ENCODE data around the gene ZBTB17. TPM values are rescaled to one million over a fixed set of nuclear protein-coding genes. Genes with fewer than 3 reads are reported as not detected.

The ZBTB17 gene
- total RNA-seq, 1 experiment from 2014 or later = 62.6 TPM

DNA sequence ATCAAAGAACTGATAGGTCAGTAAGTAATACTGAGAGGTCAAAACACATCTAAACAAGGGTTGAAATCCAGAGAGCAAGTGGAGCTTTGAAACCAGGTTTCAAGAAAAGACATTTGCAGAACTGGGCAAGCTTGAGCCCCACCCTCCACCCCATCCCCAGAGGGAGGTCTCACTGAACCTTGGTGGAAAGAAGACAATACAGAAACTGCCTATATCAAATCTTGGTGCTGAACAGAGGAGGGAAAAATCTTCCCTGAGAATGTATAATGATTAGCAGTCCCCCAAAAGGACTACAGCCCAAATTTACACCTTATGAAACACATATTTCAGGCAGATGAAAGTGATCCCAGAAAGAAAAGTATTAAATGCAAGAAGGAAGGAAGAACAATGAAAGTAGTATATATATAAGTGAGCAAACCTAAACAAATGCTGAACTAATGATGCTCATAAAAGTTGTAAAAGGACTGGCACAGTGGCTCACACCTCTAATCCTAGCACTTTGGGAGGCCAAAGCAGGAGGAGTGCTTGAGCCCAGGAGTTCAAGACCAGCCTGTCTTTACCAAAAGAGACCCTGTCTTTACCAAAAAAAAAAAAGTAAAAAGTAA lies 12.4 kb downstream of the ZBTB17 start:
- DNase-seq = no peak
- Histone ChIP-seq H3K4me3 (ENCODE audit: insufficient read depth, low read depth, low read length) (no peak overlapping the region), H3K27me3 (ENCODE audit: control insufficient read depth, insufficient read depth, low read length) (no peaks in the 10 kb centered on the region), H3K36me3 (replicated peaks; ENCODE audit: control insufficient read depth, insufficient read depth, low read length) (no peaks in the 10 kb centered on the region)

DNA sequence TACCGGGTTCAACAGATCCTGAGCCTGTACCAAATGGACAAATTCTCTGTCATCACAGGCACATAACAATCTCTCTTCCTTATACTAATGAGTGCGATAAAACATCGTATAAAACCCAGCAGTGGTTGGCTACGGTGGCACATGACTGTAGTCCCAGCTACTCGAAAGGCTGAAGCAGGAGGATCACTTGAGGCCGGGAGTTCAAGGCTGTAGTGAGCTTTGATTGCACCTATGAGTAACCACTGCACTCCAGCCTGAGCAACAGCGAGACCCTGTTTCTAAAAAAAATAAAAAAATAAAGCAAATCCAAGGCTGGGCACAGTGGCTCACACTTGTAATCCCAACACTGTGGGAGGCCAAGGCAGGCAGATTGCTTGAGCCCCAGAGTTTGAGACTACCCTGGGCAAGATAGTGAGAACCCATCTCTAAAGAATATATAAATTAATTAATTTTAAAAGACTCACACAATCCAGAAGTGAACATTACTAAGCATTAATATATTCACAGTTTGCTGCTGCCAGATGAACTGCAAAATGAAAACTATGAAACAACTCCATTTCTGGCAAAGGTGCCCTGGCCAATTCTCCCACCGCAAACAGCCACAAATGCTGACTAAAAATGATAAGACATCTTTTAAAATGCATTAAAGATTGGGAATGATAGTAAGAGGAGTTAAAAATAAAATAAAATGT lies 13.1 kb downstream of the ZBTB17 start:
- DNase-seq = no peak
- Histone ChIP-seq H3K27me3 (ENCODE audit: control insufficient read depth, insufficient read depth, low read length) (no peaks in the 10 kb centered on the region), H3K36me3 (replicated peaks; ENCODE audit: control insufficient read depth, insufficient read depth, low read length) (no peaks in the 10 kb centered on the region)

DNA sequence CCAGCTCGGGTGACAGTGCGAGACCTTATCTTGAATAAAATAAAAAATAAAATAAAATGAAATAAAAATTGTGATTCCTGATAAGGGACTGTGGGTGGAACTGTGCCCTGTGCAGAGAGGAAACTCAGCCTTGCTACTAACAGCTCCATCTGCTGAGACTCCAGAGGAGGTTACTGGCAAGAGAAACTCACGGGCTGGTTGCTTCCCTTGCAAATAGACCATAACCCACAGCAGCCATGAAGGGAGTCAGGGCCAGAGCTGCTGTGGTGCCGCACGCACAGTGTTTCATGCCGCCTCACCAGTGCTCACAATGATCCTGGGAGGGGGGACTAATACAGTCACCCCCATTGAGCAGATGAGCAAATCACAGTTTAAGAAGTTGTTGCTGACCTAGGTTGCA lies 13.7 kb downstream of the ZBTB17 start:
- Histone ChIP-seq H3K36me3 (replicated peaks; ENCODE audit: control insufficient read depth, insufficient read depth, low read length) (no peaks in the 10 kb centered on the region), H3K27me3 (ENCODE audit: control insufficient read depth, insufficient read depth, low read length) (no peaks in the 10 kb centered on the region), H3K4me3 (ENCODE audit: insufficient read depth, low read depth, low read length) (no peak overlapping the region)
- DNase-seq = no peak

More for the DNA sequence above, 13.1 kb downstream of the ZBTB17 start:
- no peak overlapping the region for H3K4me3 ChIP-seq (ENCODE audit: insufficient read depth, low read depth, low read length)

DNA sequence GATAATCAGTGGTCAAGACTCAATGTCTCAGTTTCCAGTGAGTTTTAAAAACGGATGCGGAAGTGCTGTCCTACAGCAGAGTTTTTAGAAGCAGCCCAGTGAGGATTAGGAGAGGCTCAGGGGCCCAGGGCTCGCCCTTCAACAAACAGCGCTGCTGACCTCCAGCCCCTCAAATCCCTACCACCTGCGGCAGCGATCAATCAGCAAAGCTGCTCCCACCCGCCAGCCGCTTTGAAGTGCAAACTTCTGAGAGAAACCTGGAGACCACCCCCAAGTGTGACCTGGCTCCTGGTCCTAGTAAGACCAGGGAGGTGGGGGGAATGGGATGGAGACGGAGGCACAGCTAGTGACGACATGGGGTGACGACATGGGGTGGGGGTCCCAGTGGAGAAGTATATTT lies 14.4 kb downstream of the ZBTB17 start:
- Histone ChIP-seq H3K27me3 (ENCODE audit: control insufficient read depth, insufficient read depth, low read length) (no peaks in the 10 kb centered on the region), H3K36me3 (replicated peaks; ENCODE audit: control insufficient read depth, insufficient read depth, low read length) (no peaks in the 10 kb centered on the region), H3K4me3 (ENCODE audit: insufficient read depth, low read depth, low read length) (no peak overlapping the region)
- DNase-seq = peak; percentile 76

DNA sequence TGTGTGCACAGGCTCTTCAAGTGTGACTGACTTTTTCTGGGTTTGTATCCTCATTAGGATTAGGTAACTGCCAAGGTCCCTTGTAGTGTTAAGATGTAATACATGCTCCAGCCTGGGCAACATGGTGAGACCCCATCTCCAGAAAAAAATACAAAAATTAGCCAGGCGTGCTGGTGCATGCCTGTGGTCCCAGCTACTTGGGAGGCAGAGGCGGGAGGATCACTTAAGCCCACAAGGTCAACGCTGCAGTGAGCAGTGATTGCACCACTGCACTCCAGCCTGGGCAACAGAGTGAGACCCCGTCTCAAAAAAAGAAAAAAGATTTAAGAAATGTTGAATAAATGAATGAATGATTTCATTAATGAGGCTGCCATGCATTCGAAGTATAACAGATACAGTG lies 15.1 kb downstream of the ZBTB17 start:
- no peaks in the 10 kb centered on the region for H3K27me3 ChIP-seq (ENCODE audit: control insufficient read depth, insufficient read depth, low read length)
- no peaks in the 10 kb centered on the region for H3K36me3 ChIP-seq (replicated peaks; ENCODE audit: control insufficient read depth, insufficient read depth, low read length)
- no peak for DNase-seq
- H3K4me3 ChIP-seq (ENCODE audit: insufficient read depth, low read depth, low read length) = no peak overlapping the region

DNA sequence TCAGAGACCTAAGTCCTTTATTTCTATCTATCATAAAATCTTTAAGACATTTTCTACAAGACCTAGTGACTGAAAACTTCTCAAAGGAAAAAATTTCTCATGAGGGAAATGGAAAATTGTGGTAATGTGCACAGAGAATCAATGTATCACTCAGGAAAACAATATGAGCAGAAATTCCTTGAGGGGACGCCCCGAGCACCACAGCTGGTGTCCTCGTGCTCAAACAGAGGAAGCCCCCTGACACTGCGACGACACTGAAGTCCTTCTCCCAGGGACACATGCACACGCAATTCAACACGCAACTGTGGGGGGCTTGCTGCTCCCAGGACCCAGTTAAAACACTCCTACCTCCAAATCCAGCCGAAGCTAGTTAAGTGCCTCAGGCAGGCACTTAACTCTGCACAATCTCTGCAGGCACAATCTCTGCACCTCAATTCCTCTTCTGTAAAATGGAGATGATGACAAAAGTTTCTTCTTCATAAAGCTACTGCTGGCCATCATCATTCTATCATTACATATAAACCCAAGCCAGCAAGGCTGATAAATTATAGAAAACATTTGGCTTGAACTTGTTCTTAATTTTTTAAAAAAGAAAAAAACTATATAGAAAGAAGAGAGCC lies 16.0 kb downstream of the ZBTB17 start:
- no peak for DNase-seq
- Histone ChIP-seq H3K27me3 (ENCODE audit: control insufficient read depth, insufficient read depth, low read length) (no peaks in the 10 kb centered on the region), H3K4me3 (ENCODE audit: insufficient read depth, low read depth, low read length) (no peak overlapping the region), H3K36me3 (replicated peaks; ENCODE audit: control insufficient read depth, insufficient read depth, low read length) (no peaks in the 10 kb centered on the region)

DNA sequence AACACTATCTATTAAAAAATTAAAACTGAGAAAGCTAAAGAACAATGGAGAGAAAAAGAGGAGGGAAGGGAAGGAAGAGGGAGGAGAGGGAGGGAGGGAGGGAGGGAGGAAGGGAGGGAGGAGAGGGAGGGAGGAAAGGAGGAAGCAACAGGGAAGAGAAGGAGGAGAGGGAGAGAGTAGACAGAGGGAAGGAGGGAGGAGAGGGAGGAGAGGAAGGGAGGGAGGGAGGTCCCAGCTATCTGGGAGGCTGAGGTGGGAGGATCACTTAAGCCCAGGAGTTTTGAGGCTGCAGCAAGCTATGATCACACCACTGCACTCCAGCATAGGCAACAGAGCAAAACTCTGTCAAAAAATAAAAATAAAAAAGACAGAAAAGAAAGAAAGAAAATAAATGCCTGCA lies 16.5 kb downstream of the ZBTB17 start:
- H3K27me3 ChIP-seq (ENCODE audit: control insufficient read depth, insufficient read depth, low read length) = no peaks in the 10 kb centered on the region
- H3K4me3 ChIP-seq (ENCODE audit: insufficient read depth, low read depth, low read length) = no peak overlapping the region
- DNase-seq = no peak
- no peaks in the 10 kb centered on the region for H3K36me3 ChIP-seq (replicated peaks; ENCODE audit: control insufficient read depth, insufficient read depth, low read length)

DNA sequence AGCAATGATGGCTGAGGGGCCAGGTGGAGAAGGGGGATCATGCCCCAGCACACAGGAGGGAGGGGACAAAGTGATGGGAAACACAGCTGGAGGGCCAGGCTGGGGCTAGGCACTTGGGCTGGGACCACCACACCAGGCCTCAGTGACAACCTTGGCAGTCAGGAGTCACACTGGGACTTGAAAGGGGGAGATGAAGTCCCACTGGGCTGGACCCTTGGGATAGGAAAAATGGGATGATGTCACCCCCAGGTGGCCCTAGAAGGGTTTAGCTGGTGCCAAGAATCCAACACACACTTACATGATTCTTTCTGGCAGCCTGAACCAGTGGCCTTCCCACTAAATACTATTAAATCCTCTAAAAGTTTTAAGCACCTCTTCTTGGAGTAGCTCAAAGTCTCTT lies 17.1 kb downstream of the ZBTB17 start:
- no peak overlapping the region for H3K4me3 ChIP-seq (ENCODE audit: insufficient read depth, low read depth, low read length)
- no peaks in the 10 kb centered on the region for H3K27me3 ChIP-seq (ENCODE audit: control insufficient read depth, insufficient read depth, low read length)
- DNase-seq = no peak
- no peaks in the 10 kb centered on the region for H3K36me3 ChIP-seq (replicated peaks; ENCODE audit: control insufficient read depth, insufficient read depth, low read length)

DNA sequence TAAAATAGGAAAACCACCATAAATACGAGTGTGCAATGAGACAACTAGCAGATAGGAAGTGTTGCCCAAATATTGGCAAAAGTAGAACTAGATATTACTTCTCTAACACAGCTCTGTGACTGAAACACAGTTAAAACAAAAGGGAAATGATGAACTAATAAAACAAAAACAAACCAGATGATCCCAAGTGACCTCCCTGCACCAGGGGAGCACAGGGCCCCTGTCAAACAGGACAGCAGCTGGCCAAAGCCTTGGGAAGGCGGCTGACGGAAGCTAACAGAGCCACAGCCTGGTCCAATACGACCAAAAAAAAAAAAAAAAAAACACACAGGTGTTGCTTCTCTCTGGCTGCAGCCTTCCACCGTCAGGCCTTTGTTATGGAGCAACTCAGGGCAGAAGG lies 17.8 kb downstream of the ZBTB17 start:
- Histone ChIP-seq H3K36me3 (replicated peaks; ENCODE audit: control insufficient read depth, insufficient read depth, low read length) (no peaks in the 10 kb centered on the region), H3K27me3 (ENCODE audit: control insufficient read depth, insufficient read depth, low read length) (no peaks in the 10 kb centered on the region), H3K4me3 (ENCODE audit: insufficient read depth, low read depth, low read length) (no peak overlapping the region)
- no peak for DNase-seq

DNA sequence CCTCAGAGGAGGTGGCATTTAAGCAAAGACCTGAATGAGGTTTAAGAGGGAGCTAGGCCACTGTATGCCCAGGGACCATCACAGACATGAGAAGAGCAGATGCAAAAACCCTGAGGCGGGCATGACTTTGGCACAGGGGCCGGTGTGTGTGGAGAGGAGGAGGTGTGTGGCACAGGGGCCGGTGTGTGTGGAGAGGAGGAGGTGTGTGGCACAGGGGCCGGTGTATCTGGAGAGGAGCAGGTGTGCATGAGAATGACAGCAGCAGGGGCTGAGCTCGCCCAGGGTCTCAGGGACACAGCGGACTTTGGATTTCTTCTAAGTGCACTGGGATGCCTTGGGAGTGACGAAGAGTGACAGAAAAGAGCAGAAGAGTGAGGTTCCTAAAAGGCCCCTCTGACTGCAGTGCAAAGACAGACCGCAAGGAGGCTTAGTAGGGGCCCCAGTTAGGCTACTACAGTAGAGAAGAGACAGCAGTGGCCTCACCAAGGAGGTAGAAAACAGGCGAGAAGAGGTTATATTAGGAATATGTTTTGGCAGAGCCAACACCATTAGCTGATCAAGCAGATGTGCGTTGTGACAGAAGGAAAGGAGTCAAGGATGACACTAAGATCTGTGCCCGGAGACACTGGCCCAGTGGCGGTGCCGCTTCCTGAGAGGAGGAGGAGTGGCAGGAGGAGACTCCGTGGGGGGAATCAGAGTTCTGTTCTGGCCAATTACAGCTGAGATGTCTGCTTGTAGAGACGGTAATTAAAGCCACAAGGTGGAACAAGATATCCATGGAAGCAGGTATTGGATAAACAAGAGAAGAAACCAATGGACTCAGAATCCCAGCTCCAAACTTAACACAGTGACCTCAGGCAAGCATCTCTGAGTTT lies 18.4 kb downstream of the ZBTB17 start:
- Histone ChIP-seq H3K27me3 (ENCODE audit: control insufficient read depth, insufficient read depth, low read length) (no peaks in the 10 kb centered on the region), H3K36me3 (replicated peaks; ENCODE audit: control insufficient read depth, insufficient read depth, low read length) (no peaks in the 10 kb centered on the region), H3K4me3 (ENCODE audit: insufficient read depth, low read depth, low read length) (no peak overlapping the region)
- DNase-seq = peak; percentile 84

DNA sequence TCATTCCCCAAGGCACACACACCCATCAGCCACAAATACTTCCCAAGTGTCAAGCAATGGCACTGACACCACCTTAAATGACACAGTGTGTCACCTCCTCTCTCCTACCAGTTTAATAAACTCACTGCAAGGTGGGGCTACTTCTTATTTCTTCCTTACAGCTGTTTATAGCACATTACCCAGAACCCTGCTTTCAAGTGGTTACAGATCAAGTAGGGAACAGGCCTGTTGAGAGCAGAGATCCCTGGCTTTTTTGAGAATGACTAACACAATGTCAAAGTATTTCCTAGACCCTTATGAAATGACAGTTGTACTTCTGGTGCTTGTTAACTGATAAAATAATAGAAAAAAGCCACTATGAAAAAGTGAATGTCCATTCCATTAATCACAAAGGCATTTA lies 19.8 kb downstream of the ZBTB17 start:
- Histone ChIP-seq H3K4me3 (ENCODE audit: insufficient read depth, low read depth, low read length) (no peak overlapping the region), H3K36me3 (replicated peaks; ENCODE audit: control insufficient read depth, insufficient read depth, low read length) (no peaks in the 10 kb centered on the region), H3K27me3 (ENCODE audit: control insufficient read depth, insufficient read depth, low read length) (no peaks in the 10 kb centered on the region)
- DNase-seq = no peak

DNA sequence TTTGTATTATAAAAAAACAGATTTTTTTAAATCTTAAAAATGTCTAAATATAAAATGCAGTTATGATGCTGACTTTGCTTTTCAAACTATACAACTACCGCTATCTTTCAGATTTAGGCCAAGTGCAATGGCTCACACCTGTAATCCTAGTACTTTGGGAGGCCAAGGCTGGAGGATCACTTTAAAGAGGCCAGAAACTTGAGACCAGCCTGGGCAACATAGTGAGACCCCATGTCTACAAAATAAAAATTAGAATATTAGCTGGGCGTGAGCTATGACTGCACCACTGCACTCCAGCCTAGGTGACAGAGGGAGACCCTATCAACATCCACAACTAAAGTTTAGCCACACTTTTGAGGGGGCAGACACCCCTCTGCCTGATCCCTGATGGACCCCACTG lies 20.3 kb downstream of the ZBTB17 start:
- Histone ChIP-seq H3K4me3 (ENCODE audit: insufficient read depth, low read depth, low read length) (no peak overlapping the region), H3K36me3 (replicated peaks; ENCODE audit: control insufficient read depth, insufficient read depth, low read length) (no peaks in the 10 kb centered on the region)
- DNase-seq = no peak

DNA sequence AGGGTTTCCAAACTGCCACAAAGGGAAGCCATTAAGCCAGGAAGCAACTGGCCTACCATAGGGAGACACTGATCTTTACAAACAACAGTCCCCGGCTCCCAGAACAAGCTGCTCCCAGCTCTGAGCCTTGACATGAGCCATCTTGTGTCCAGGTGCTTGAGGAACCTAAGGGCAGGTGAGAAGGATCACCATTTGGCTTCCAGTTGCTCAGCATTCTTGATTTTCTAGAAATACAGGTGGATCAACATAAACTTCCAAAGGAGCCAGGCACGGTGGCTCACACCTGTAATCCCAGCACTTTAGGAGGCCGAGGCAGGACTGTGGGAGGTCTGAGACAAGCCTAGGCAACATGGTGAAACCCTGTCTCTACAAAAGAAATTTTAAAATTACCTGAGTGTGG lies 21.6 kb downstream of the ZBTB17 start:
- no peak for DNase-seq
- Histone ChIP-seq H3K27me3 (ENCODE audit: control insufficient read depth, insufficient read depth, low read length) (no peaks in the 10 kb centered on the region), H3K36me3 (replicated peaks; ENCODE audit: control insufficient read depth, insufficient read depth, low read length) (no peaks in the 10 kb centered on the region), H3K4me3 (ENCODE audit: insufficient read depth, low read depth, low read length) (no peak overlapping the region)

More for the DNA sequence above, 20.3 kb downstream of the ZBTB17 start:
- H3K27me3 ChIP-seq (ENCODE audit: control insufficient read depth, insufficient read depth, low read length) = no peaks in the 10 kb centered on the region

DNA sequence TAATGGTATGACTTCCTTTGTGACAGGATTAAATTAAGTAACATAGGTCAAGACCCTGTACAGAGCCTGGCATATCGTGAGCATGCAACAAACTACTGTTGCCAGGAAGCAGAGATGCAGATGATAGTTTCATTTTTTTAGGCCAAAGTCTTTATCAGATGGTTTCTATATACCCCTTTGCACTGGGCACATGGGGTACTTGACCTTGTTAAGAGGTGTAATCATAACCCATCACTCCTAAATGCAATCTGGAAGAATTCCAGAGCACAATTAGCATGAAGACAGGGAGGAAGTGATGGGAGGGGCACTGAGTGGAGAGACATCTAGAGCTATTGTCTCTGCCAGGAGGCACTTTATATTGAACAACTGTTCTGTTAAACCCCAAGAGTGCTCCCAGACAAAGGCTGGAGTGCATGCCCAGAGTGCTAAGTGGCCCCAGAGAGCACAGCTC lies 22.1 kb downstream of the ZBTB17 start:
- DNase-seq = no peak
- Histone ChIP-seq H3K4me3 (ENCODE audit: insufficient read depth, low read depth, low read length) (no peak overlapping the region), H3K27me3 (ENCODE audit: control insufficient read depth, insufficient read depth, low read length) (no peaks in the 10 kb centered on the region), H3K36me3 (replicated peaks; ENCODE audit: control insufficient read depth, insufficient read depth, low read length) (no peaks in the 10 kb centered on the region)
